Embryonic facial prominence (tissue), 1 donor: ENCODE results near the gene ARMH3.
A peak's percentile ranks its signal among the peaks of the same experiment; 100 is the strongest.

Experiments
- DNase-seq: peaks from one replicate; pipeline ENCODE4 v3.0.0-alpha.2; 2016; ENCODE audit errors: extremely low spot score

Gene ARMH3

GRCh38 chr10:101830322-101831168, 225.4 kb downstream of the ARMH3 start:
- DNase-seq = peak; percentile 86

GRCh38 chr10:101829561-101830315, 226.2 kb downstream of the ARMH3 start:
- DNase-seq = no peak

- no peak for DNase-seq
These were observed 227.0 kb downstream of the ARMH3 start for GRCh38 chr10:101828766-101829551.

GRCh38 chr10:101827919-101828600, 227.9 kb downstream of the ARMH3 start:
- no peak for DNase-seq

DNA sequence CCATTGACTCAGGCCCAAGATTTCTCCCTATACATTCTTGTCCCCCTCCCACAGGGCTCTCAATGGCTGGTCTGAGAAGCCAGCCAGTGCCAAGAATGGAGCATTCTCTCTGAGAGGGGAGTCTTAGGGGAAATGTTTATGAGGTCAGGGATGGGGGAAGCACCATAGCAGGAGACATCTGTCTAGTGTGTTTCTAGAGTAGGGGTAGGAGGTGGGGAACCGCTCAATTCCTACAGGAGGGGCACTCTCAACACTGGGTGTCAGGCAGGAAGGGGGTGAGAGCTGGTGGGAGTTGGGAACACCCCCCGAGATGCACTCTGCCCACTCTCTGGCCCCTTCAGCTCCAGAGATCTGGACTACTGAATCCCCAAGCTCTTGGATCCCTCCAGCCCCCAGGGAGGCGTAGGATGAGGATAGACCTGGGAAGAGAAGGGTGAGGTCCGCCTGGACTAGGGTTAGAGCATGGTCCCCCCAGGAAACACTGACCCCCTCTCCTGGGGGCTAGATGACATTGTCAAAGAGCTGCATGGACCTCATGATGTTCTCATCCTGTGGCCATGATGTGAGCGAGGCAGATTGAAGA, 229.0 kb downstream of the ARMH3 start:
- no peak for DNase-seq

- DNase-seq = no peak
These were observed 231.2 kb downstream of the ARMH3 start for GRCh38 chr10:101824736-101825135.

DNA sequence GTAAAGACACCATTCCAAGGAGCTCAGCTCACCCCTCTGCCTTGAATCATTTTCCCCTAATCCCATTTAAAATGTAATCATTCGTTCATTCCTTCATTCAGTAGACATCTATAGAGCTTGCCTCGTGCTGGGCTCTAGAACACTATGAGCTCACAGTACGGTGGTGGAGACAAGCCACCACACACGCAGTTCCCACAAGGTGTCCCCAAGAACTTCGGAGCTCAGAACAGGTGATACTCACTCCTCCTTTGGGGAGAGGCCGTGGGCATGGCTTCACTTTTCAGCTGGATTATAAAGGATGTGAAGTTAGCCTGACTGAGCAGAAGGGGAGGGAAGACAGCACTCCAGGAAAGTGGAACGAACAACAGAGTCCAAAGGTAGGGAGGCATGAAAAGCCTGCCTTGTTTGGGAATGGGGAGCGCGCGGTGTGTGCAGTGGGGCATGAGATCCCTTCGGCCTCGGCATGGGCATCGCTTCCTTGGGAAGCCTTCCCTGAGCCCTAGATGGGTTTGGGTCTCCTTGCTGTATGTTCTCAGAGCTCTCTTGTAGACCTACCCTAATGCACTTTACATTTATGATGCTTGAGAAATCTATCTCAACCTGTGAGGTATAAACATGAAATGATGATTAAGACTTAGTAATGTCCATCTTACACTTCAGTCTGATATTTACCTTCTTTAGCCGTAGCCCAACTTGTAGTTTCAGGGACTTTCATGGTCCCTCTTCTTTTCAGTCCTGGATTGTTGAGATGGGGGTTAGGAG, 236.9 kb downstream of the ARMH3 start:
- no peak for DNase-seq

GRCh38 chr10:101818119-101818871, 237.7 kb downstream of the ARMH3 start, which contains the start of gene OGA:
Gene OGA, minus strand, starts transcription at chr10:101818444. Its CDS starts 422 bp downstream, at chr10:101818022.
- peak; percentile 99 for DNase-seq

- DNase-seq = peak; percentile 80
These were observed 238.4 kb downstream of the ARMH3 start for GRCh38 chr10:101817337-101818118.

- no peak for DNase-seq
These were observed 239.0 kb downstream of the ARMH3 start for GRCh38 chr10:101816913-101817336.

DNA sequence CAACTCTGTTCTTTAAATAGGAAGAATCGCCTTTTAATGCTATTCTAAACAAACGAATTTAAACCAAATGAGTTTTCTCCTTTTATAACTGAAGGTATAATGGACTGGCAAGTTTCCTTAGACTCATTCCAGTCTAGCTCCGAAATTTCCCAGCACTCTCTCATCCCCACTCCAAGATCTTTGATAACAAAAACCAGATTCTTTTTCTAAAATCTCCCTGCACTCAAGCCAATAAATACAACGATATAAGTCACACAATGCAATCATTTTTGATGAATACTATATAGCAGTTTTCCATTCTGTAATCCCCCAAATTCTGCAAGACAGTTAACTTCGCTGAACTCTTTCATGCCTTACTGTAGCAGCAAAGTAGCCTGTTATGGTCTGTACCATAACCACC, 239.6 kb downstream of the ARMH3 start:
- DNase-seq = no peak

GRCh38 chr10:101814466-101815071, 241.4 kb downstream of the ARMH3 start:
- no peak for DNase-seq

DNA sequence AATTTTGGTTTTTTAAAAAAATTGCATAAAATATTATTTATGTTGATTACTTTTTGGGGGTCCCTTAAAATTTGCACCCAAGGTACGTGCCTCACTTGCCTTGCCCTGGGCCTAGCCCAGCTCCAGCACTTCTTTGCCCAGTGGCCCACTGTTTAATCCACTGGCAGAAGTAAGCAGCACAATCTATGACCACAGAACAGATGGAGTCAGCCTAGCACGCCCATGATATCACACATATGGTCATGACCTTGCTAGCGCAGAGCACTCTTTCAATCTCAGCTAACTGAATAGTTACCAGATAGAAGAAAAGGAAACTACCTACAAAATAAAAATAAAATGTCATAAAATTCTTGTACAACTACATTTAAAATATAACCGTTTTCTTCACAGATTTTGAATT, 243.4 kb downstream of the ARMH3 start:
- DNase-seq = no peak

DNA sequence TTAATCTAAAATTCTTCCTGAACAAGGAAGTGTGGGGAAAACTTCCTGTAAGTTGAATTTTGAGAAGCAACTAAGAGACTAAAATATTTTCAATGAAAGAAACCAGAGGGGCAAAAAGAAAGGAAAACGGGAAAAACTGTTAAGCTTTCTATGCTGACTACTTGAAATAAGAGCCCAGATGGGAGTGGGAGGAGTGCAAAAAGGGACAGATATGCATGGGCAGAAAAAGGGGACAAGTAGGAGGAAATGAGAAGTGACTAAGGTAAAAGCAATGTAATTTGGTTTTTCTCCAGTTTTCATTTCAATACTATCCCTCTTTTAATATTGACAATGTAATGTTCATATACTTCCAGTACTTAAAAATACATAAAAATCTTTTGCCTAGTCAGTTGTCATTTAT, 248.8 kb downstream of the ARMH3 start:
- DNase-seq = no peak

DNA sequence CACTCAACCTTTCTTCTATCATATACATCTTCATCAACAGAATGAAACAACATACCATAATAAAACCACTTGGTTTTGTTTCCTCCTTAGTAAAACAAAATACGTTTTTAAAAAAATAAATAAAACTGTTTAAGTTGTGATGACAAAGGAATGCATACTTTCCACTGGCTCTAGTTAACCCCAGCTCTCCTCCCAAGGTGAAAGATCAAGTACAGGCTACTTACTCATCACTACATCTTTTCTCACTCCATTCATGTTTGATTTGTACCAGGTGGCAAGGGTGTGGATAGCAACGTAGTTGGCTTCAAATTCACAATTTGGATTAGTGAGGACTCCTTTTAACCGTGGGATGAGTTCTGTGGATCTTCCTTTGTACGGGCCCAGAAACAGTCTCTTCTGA, 252.5 kb downstream of the ARMH3 start:
- DNase-seq = no peak

- no peak for DNase-seq
These were observed 258.4 kb downstream of the ARMH3 start for GRCh38 chr10:101797403-101798059.
